ENCODE data around the gene DDX4. TPM values are rescaled to one million over a fixed set of nuclear protein-coding genes. Genes with fewer than 3 reads are reported as not detected.

Gene DDX4
- polyA plus RNA-seq, 1 donor: 0.12 TPM

GRCh38 chr5:55823151-55823796, 85.4 kb downstream of the DDX4 start:
- DNase-seq: no peak

GRCh38 chr5:55829956-55830355, 92.1 kb downstream of the DDX4 start:
- no peak for DNase-seq

DNA sequence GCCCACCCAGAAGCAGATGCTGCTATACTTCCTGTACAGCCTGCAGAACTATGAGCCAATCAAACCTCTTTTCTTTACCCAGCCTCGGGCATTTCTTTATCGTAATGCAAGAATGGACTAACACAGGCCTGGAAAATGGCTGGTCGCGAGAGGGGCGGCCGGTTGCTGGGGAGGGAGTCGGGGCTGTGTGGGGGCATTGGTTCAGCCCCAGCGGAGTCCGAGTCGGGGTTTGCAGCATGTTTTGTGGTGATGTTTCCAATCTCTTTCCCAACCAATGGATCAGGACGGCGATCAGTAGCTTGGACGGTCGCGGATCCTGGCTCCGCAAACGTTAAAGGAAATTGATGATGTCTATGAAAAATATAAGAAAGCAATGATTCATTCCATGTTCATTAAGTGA, 94.6 kb downstream of the DDX4 start:
- no peak for DNase-seq

DNA sequence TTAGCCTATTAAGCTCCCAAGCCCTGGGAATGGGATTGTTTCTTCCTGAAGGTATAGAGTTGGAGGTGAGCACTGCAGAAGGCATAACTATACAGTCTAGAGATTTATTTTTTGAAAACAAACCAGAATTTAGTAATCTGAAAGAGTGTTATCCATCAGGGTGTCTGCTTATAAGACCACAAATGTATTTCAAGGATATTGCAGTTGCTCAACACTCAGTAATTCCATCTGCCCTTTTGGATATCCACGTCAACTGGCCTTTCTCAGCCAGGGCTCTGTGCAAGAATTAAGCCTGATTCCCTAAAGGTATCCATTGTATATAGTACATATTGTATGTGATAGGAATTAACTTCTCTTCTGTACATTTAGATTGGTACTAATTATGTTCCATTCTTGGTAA, 98.3 kb downstream of the DDX4 start:
- no peak for DNase-seq

GRCh38 chr5:55841976-55842375, 104.1 kb downstream of the DDX4 start:
- no peak for DNase-seq

DNA sequence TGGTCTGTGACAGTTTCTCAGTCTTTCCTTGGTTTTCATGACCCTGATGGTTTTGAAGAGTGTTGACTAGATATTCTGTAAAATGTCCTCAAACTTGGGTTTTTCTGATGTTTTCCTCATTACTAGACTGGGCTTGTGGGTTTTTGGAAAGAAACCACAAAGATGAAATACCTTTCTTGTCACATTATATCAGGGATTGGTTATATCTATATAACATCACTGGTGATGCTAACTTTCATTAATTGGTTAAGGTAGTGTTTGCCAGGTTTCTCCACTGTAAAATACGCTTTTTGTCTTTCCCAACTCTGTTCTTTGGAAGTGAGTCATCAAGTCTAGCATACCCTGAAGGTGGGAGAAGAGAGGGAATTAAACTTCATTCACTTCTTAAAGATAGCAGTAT, 110.0 kb downstream of the DDX4 start:
- no peak for DNase-seq

- DNase-seq: no peak
These were observed 110.9 kb downstream of the DDX4 start for GRCh38 chr5:55848783-55849182.

DNA sequence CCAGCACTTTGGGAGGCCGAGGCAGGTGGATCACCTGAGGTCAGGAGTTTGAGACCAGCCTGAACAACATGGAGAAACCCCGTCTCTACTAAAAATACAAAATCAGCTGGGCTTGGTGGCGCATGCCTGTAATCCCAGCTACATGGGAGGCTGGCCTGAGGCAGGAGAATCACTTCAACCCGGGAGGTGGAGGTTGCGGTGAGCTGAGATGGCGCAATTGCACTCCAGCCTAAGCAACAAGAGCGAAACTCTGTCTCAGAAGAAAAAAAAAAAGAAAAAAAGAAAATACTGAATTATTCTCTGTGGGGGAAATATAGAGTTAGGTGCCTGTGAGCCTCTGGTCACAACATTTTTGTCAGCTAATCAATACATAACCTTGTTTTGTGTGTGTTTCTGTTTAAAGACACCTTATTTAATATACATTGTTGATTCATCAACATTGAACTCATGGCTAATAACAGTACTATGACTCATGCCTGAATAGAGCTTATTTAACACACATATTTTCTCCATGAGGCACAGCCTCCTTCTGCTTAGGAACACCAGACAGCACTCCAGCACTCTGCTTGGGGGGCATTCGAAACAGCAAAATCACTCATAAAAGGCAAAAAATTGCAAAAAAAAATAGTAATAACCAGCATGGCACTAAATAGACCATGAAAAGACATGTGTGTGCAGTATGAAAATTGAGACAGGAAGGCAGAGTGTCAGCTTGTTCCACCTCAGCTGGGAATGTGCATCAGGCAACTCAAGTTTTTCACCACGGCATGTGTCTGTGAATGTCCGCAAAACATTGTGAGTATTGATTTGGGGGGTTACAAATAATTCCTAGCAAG, 113.2 kb downstream of the DDX4 start, which contains the start of gene IL31RA:
TSS of gene IL31RA (plus strand) at position 519 of the 836 bp plus-strand sequence. CDS start at position 733, 214 bp downstream.
- no peak for DNase-seq

DNA sequence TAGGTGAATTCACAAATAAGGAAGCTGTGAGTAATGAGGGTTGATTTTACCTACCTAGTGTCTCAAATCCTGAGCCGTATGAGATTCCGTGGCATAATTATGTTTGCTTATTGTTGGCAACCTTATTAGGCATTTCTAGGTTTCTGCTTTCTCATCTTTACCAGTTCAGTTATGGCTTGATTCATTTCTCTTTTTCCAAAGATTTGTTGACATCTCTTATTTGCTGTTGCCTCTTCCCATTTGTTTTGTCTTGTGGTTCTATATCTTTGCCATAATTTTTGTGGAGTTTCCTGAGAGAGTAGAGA, 113.8 kb downstream of the DDX4 start:
- DNase-seq: no peak

DNA sequence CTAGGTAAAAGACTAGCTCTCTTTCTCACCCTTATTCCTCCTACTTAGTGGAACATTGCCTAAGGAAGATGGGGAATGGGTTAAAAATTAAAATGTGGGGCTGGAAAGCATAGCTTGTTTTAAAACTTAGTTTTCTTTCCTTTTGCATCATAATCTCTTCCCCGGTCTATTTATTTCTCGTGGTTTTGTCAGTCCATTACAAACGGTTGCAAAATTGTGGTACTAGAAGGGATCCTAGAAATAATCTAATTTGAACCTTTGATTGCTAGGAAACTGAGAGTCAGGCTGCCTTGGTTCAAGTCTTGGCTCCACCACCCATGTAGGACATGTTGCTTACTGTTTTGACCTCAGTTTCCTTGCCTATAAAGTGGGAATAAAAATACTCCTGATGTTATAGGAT, 114.6 kb downstream of the DDX4 start:
- no peak for DNase-seq

DNA sequence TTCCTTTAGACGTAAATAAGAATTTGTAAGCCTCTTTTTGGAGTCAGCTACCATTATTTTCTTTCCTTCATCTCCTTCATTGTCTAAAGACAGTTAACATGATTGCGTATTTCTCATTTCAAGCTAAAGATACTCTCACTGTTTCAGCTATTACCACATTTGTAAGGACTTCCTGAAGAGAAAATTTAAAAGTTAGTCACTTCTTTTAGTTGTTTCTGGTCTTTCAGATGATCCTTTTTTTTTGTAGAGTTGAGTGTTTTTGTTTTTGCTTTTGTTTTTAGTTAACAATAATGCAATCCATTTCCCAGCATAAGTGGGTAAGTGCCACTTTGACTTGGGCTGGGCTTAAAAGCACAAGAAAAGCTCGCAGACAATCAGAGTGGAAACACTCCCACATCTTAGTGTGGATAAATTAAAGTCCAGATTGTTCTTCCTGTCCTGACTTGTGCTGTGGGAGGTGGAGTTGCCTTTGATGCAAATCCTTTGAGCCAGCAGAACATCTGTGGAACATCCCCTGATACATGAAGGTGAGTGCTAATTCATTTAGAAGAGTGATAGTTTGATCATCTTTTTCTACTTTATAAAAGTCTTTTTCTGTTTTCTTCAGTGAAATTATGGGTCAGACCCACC, 115.3 kb downstream of the DDX4 start:
- no peak for DNase-seq

DNA sequence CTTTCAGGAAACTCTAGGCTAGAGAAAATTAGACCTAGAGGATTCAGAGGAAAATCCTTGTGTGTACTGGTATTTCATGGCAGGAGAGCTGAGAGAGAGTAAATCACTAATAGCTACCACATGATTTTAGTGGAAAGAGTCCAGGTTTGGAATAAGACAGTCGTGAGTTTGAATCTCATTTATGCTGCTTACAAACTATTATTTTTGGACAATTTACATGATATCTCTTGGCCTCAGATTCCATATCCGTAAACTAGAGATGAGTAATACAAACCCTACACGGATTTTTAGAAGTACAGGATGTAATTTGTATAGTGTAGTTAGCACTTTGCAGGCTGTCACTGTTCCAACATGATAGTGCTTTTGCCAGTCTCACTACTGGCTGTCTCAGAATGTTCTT, 116.0 kb downstream of the DDX4 start:
- no peak for DNase-seq

GRCh38 chr5:55855509-55855908, 117.6 kb downstream of the DDX4 start:
- DNase-seq: peak; percentile 4

DNA sequence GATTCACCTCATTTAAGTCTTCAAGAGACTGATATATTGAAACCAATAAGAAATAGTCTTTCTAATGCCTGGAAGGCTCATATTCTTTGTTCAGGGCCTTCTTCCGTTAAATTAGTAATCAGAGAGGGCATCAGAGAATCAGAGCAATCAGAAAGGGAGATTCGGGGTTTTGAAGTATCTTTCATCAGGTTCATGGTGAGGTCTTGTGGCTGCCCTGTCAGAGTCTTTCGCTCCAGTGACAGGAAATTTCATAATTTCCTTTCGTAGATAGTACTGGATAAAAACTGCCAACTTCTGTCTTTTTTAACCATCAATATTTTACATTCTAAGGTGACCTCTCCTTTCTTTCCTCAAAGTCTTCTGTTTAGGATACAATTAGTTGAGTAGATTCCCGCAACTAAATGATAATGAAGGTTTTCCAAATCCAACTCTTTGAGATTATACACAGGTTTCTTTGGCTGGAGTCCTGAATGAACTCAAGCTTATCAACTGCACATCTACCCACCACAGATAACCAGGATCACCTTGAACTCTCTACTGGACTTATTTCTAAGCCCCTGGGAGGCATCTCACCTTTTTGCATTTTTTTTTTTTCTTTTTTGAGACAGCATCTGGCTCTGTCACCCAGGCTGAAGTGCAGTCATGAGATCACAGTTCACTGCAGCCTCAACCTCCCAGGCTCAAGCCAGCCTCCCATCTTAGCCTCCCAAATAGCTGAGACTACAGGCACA, 118.8 kb downstream of the DDX4 start:
- DNase-seq: no peak

DNA sequence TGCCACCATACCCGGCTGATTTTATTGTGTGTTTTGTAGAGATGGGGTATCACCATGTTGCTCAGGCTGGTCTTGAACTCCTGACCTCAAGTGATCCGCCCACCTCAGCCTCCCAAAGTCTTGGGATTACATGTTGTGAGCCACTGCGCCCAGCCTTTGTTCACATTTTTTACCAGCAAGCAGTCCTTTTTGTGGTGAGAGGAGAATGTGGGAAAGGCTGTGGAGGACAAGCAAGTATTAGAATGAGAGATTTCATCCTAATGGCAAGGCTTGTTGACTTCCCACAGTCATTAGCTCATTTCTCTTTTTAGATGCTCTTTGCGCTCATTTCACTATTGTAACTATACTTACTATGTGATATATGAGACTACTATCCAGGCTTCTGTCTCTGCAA, 119.4 kb downstream of the DDX4 start:
- no peak for DNase-seq

DNA sequence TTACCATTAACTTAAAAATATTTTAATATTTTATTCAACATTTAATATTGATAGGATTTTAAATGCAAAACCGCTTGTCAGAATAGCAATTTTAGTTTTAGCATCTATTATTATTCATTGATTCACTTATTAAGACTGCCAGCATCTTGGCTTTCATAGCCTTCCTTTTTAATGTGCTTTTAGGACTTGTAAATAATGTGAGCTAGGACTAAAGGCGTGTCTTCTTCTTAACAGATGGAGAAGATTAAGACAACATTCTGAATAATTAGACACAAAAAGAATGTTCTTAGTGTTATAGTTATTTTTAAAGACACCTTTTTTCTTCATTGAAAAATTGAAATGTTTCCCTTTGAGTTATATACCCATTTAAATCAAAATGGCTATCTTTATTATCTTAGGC, 120.2 kb downstream of the DDX4 start:
- no peak for DNase-seq

- no peak for DNase-seq
These were observed 122.4 kb downstream of the DDX4 start for GRCh38 chr5:55860288-55860687.

DNA sequence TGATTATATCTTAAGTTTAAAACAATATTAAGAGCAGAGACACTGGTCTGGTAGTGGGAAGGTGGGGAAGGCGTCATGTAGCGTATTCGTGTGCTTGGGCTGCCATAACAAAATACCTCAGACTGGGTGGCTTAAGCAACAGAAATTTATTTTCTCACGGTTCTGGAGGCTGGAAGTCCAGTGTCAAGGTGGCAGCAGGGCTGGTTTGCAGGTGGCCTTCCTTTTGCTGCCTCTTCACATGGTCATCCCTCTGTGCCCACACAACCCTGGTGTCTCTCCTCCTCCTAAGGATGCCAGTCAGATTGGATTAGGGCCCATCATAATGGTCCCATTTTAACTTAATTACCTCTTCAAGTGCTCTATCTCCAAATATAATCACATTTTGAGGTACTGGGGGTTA, 122.8 kb downstream of the DDX4 start:
- DNase-seq: no peak

- no peak for DNase-seq
These were observed 127.0 kb downstream of the DDX4 start for GRCh38 chr5:55864606-55865541.

DNA sequence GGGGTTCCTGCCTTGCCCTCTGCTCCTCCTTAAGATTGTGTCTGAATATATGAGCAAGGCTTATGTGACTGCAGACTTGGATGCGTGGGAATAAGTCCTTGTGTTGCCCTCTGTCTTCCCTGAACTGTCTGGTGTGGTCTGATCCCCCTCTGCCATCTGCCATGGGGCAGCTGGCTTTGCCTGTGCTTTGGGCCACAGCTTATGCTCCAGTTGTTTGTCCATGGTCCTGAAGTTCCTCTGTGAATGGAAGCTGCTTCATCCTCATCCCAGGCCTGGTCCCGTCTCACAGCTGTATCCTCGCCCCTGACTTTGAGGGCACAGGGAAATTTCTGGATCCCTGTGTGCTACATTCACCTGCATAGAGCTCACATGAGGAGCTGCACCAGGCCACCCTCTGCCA, 128.0 kb downstream of the DDX4 start:
- peak; percentile 11 for DNase-seq

- DNase-seq: no peak
These were observed 128.6 kb downstream of the DDX4 start for GRCh38 chr5:55866485-55866884.
